Measurements from ENCODE around the gene ZNF260. TPM values are rescaled to one million over a fixed set of nuclear protein-coding genes. Genes with fewer than 3 reads are reported as not detected.
A peak's percentile ranks its signal among the peaks of the same experiment; 100 is the strongest.

ZNF260 gene
- total RNA-seq, 1 experiment from 2014 or later = 24.1 TPM

DNA sequence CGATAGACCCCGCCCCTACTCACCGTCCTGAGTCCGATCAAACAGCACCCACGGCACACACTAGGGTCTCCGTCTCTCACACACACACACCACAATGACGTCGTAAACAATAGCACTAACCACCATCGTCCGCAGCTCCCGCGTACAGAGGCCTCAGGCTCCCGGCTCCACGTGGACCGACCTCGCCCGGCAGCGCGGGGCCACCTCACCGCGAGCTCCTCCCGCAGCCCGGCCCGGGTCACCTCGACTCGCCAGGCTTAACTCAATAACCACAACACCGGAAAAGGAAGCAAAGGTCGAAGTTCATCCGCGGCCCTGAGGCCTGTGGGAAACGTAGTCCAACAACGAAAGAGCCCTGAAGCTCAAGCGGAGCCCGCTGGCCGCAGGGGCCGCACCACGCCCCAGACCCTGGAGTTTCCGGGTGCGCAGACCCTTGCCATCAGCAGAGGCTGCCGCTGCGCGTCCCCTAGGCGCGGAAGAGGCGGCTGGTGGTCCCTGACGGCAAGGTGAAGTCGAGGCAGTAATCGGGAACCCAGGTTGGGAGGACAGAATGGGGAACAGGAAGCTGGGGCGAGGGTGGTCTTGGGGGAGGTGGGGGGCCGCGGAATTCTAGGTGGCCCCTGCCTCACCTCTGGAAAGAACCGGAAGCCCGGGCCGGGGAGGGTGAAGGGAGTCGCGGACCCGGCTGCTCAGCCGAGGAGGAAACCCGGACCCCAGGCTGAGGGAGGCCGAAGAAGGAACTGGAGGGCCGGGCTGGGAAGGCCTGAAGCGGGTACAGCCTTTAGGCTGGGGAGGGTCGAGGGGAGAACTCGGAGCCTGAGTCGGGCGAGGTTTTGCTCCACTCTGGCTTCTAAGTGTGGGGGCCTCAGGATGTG, 45.2 kb upstream of the ZNF260 start, which contains the start of gene ZNF529 (continued):
- TF ChIP-seq, protein P1, sequence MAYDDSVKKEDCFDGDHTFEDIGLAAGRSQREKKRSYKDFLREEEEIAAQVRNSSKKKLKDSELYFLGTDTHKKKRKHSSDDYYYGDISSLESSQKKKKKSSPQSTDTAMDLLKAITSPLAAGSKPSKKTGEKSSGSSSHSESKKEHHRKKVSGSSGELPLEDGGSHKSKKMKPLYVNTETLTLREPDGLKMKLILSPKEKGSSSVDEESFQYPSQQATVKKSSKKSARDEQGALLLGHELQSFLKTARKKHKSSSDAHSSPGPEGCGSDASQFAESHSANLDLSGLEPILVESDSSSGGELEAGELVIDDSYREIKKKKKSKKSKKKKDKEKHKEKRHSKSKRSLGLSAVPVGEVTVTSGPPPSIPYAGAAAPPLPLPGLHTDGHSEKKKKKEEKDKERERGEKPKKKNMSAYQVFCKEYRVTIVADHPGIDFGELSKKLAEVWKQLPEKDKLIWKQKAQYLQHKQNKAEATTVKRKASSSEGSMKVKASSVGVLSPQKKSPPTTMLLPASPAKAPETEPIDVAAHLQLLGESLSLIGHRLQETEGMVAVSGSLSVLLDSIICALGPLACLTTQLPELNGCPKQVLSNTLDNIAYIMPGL (CRISPR knock-in tag; IDR thresholded peaks at IDR 0.05) = no peak
- TF ChIP-seq SMAD3 (CRISPR knock-in tag; IDR thresholded peaks at IDR 0.05; ENCODE audit: borderline replicate concordance) (no peak), JAZF1 (CRISPR knock-in tag; IDR thresholded peaks at IDR 0.05) (no peak), HMGA2 (CRISPR knock-in tag; IDR thresholded peaks at IDR 0.05) (no peak), ZNF425 (CRISPR knock-in tag; conservative IDR thresholded peaks at IDR 0.05) (no peak), SP1 (CRISPR knock-in tag; conservative IDR thresholded peaks at IDR 0.05) (peak; percentile 72), TCF7 (CRISPR knock-in tag; IDR thresholded peaks at IDR 0.05; ENCODE audit: low read depth) (peak; percentile 64; the same call in 1 of the 2 replicates), ATF3 (CRISPR knock-in tag; conservative IDR thresholded peaks at IDR 0.05) (no peak), MLX (CRISPR knock-in tag; IDR thresholded peaks at IDR 0.05) (no peak), TEAD1 (CRISPR knock-in tag; IDR thresholded peaks at IDR 0.05) (peak; percentile 61; the same call in 1 of the 2 replicates), FOXJ3 (CRISPR knock-in tag; IDR thresholded peaks at IDR 0.05; ENCODE audit: borderline replicate concordance) (no peak), MXD4 (CRISPR knock-in tag; IDR thresholded peaks at IDR 0.05; ENCODE audit: borderline replicate concordance) (no peak), NFATC4 (CRISPR knock-in tag; IDR thresholded peaks at IDR 0.05) (no peak), CTCF (IDR thresholded peaks at IDR 0.05) (no peak), CREB1 (CRISPR knock-in tag; IDR thresholded peaks at IDR 0.05) (no peak), ZNF232 (CRISPR knock-in tag; IDR thresholded peaks at IDR 0.05) (peak; percentile 54; the same call in 1 of the 2 replicates), ZNF263 (CRISPR knock-in tag; IDR thresholded peaks at IDR 0.05; ENCODE audit: low read depth) (no peak), MAX (CRISPR knock-in tag; IDR thresholded peaks at IDR 0.05) (peak; percentile 94), NFYB (CRISPR knock-in tag; conservative IDR thresholded peaks at IDR 0.05; ENCODE audit: low read depth) (no peak), ATF6 (CRISPR knock-in tag; IDR thresholded peaks at IDR 0.05) (no peak)
- TF ChIP-seq, protein P2, sequence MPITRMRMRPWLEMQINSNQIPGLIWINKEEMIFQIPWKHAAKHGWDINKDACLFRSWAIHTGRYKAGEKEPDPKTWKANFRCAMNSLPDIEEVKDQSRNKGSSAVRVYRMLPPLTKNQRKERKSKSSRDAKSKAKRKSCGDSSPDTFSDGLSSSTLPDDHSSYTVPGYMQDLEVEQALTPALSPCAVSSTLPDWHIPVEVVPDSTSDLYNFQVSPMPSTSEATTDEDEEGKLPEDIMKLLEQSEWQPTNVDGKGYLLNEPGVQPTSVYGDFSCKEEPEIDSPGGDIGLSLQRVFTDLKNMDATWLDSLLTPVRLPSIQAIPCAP (CRISPR knock-in tag; IDR thresholded peaks at IDR 0.05) = peak; percentile 77; the same call in 1 of the 2 replicates
- TF ChIP-seq, protein P3, sequence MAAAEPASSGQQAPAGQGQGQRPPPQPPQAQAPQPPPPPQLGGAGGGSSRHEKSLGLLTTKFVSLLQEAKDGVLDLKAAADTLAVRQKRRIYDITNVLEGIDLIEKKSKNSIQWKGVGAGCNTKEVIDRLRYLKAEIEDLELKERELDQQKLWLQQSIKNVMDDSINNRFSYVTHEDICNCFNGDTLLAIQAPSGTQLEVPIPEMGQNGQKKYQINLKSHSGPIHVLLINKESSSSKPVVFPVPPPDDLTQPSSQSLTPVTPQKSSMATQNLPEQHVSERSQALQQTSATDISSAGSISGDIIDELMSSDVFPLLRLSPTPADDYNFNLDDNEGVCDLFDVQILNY (CRISPR knock-in tag; IDR thresholded peaks at IDR 0.05) = no peak
- TF ChIP-seq, protein P4, sequence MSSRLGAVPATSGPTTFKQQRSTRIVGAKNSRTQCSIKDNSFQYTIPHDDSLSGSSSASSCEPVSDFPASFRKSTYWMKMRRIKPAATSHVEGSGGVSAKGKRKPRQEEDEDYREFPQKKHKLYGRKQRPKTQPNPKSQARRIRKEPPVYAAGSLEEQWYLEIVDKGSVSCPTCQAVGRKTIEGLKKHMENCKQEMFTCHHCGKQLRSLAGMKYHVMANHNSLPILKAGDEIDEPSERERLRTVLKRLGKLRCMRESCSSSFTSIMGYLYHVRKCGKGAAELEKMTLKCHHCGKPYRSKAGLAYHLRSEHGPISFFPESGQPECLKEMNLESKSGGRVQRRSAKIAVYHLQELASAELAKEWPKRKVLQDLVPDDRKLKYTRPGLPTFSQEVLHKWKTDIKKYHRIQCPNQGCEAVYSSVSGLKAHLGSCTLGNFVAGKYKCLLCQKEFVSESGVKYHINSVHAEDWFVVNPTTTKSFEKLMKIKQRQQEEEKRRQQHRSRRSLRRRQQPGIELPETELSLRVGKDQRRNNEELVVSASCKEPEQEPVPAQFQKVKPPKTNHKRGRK (CRISPR knock-in tag; IDR thresholded peaks at IDR 0.05; ENCODE audit: borderline replicate concordance) = no peak
